Epithelial cell of proximal tubule (primary cell): ENCODE data around the gene CD101. TPM values are rescaled to one million over a fixed set of nuclear protein-coding genes. Genes with fewer than 3 reads are reported as not detected.

Source experiments
- DNase-seq: peaks from one replicate; pipeline ENCODE4 v3.0.0-alpha.2; 2011; ENCODE audit warnings: low read depth
- H3K4me3 ChIP-seq: 2 replicates; pipeline ENCODE4 v1.5.1; 2011; ENCODE audit warnings: low read depth, mild to moderate bottlenecking, low read length
- total RNA-seq: library from RNA; depleted of rRNA; stranded (reverse); fragments of >200 nt; gene quantifications from 2 replicates; pipeline ENCODE4 v1.2.3, GENCODE V29; 2015
- TF ChIP-seq, protein P1 (sequence below): conservative IDR thresholded peaks from 2 replicates; pipeline ENCODE4 v1.5.1; 2012; ENCODE audit warnings: low read depth, mild to moderate bottlenecking, low read length

Gene CD101
- total RNA-seq, 1 donor from 2014 or later, result 0.29 TPM

DNA sequence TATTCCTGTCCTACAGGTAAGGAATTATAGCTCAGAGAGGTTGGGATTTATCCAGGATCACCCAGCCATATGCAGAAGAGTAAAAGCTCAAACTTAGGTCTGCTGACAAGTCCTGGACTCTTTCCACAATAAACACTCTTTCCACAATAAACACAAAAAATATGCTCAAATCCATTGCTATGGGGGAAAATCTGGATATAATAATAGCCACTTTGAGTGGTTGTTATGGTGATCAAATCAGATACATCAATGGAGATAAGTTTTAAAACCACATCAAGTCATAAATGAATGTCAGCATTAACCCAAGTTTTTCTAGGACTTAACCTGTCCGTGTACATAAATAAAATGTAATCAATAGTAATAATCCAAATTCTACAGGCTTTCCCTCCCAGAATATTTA, 36.2 kb downstream of the CD101 start:
- no peak for DNase-seq
- TF ChIP-seq, protein P1, sequence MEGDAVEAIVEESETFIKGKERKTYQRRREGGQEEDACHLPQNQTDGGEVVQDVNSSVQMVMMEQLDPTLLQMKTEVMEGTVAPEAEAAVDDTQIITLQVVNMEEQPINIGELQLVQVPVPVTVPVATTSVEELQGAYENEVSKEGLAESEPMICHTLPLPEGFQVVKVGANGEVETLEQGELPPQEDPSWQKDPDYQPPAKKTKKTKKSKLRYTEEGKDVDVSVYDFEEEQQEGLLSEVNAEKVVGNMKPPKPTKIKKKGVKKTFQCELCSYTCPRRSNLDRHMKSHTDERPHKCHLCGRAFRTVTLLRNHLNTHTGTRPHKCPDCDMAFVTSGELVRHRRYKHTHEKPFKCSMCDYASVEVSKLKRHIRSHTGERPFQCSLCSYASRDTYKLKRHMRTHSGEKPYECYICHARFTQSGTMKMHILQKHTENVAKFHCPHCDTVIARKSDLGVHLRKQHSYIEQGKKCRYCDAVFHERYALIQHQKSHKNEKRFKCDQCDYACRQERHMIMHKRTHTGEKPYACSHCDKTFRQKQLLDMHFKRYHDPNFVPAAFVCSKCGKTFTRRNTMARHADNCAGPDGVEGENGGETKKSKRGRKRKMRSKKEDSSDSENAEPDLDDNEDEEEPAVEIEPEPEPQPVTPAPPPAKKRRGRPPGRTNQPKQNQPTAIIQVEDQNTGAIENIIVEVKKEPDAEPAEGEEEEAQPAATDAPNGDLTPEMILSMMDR, result no peak

GRCh38 chr1:117038236-117038635, 36.7 kb downstream of the CD101 start:
- no peak overlapping the region for H3K4me3 ChIP-seq
- TF ChIP-seq, protein P1, result no peak
- no peak for DNase-seq

More for the DNA sequence above, 36.2 kb downstream of the CD101 start:
- H3K4me3 ChIP-seq, result no peak overlapping the region

DNA sequence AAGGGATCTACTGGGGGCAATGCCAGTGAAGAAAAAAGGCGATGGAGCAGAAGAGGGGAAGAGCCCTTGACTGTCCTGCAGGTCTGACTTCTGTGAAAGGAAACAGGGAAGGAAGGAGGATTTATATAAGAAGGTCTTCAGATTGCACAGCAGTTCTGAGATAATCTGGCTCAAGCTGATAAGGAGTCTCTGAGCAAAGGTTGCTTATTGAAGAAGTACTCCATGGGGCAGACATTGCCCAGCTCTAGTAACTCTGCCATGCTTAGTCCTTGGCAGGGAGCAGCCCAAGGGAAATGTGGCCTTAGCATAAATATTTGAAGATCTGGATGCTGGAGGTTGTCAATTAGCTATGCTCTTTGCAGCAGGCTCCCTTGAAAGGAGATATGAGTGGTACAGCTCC, 42.7 kb downstream of the CD101 start:
- DNase-seq, result no peak
- TF ChIP-seq, protein P1, result no peak
- no peak overlapping the region for H3K4me3 ChIP-seq

GRCh38 chr1:117045644-117046043, 44.1 kb downstream of the CD101 start:
- DNase-seq, result no peak
- TF ChIP-seq, protein P1, result no peak
- H3K4me3 ChIP-seq, result no peak overlapping the region

- H3K4me3 ChIP-seq, result no peak overlapping the region
- no peak for DNase-seq
- TF ChIP-seq, protein P1, result no peak
Measured at GRCh38 chr1:117046781-117047180, 45.2 kb downstream of the CD101 start.

- H3K4me3 ChIP-seq, result no peak overlapping the region
- no peak for DNase-seq
- TF ChIP-seq, protein P1, result no peak
Measured at GRCh38 chr1:117047271-117047670, 45.7 kb downstream of the CD101 start.

DNA sequence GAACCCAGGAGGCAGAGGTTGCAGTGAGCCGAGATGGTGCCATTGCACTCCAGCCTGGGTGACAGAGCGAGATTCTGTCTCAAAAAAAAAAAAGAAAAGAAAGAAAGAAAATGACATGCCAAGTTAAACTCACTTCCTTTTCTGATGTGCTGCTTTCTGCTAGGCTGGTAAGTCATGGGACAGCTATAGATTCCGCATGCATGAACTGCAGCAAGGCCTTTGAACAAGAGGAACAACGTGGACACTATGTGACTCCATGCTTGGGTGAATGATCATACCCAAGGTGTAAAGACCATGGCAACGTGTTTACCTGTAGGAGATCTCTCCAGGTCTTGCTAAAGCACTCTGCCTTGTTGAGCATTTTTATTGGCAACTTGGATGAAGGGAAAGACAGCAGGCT, 48.3 kb downstream of the CD101 start:
- H3K4me3 ChIP-seq, result no peak overlapping the region
- no peak for DNase-seq
- TF ChIP-seq, protein P1, result no peak
